Right atrium auricular region (tissue), 2 donors: Measurements from ENCODE around the gene GLI2. TPM values are rescaled to one million over a fixed set of nuclear protein-coding genes. Genes with fewer than 3 reads are reported as not detected.

ENCODE experiments used
- DNase-seq: peaks from one replicate; pipeline ENCODE4 v3.0.0-alpha.2; 2019; ENCODE audit warnings: low spot score
- H3K27ac ChIP-seq, 2 donors: fragments of 200-600 bp; sonication (generic); 1 replicate in 1 of 2; 2 replicates in 1 of 2; pipeline ENCODE4 v1.5.1; 2016 to 2019
- H3K27me3 ChIP-seq, 2 donors: fragments of 200-600 bp; sonication (generic); one replicate each; pipeline versions ENCODE4 v1.5.1 to v1.6.0; 2017 to 2019
- H3K36me3 ChIP-seq: fragments of 200-600 bp; sonication (generic); one replicate; pipeline ENCODE4 v1.5.1; 2016
- H3K4me1 ChIP-seq, 2 donors: fragments of 200-600 bp; sonication (generic); one replicate each; pipeline versions ENCODE4 v1.5.1 to v1.6.0; 2017 to 2019
- H3K4me3 ChIP-seq, 2 donors: fragments of 200-600 bp; sonication (generic); 1 replicate in 1 of 2; 2 replicates in 1 of 2; pipeline ENCODE4 v1.5.1; 2017 to 2019; ENCODE audit warnings: mild to moderate bottlenecking in 1 of 2, moderate library complexity in 1 of 2
- H3K9me3 ChIP-seq, 2 donors: fragments of 200-600 bp; sonication (generic); one replicate each; pipeline ENCODE4 v1.5.1; 2019
- total RNA-seq, 2 donors: library from RNA; depleted of rRNA; stranded (reverse); fragments of >200 nt; gene quantifications; one replicate each; pipeline ENCODE4 v1.1.0, GENCODE V29; 2016
- TF ChIP-seq, protein P1 (sequence below), 2 donors: fragments of 200-600 bp; sonication (generic); IDR thresholded peaks; one replicate each; pipeline ENCODE4 v1.5.1; 2019; ENCODE audit warnings: antibody characterized with exemption in 2 of 2

Gene GLI2
- total RNA-seq, 2 donors from 2014 or later = 1.5 to 3.5 TPM

DNA sequence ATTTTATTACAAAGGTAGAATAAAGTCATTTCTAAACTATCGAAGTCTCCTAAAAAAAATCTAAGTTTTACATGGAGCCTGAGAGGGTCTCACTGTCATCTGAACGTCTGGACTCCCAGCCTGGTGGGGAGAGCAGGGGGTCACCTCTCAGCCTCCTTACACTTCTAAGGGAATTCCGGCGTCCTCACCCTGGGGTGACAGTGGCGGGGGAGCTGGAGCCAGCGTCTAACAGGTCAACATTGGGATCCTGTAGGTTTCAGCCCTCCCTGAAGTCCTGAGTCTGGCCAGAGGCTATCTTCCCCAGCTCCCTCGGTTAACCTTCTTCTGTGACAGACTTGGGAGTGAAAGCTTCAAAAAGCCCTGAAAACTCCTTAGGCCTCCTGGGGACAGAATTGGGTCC, 34.6 kb upstream of the GLI2 start:
- H3K9me3 ChIP-seq = no peaks in the 10 kb centered on the region
- no peak overlapping the region for H3K27ac ChIP-seq
- DNase-seq = no peak
- H3K36me3 ChIP-seq = no peaks in the 10 kb centered on the region
- H3K27me3 ChIP-seq = no peaks in the 10 kb centered on the region
- no peak overlapping the region for H3K4me3 ChIP-seq
- no peaks in the 10 kb centered on the region for H3K4me1 ChIP-seq
- TF ChIP-seq, protein P1, sequence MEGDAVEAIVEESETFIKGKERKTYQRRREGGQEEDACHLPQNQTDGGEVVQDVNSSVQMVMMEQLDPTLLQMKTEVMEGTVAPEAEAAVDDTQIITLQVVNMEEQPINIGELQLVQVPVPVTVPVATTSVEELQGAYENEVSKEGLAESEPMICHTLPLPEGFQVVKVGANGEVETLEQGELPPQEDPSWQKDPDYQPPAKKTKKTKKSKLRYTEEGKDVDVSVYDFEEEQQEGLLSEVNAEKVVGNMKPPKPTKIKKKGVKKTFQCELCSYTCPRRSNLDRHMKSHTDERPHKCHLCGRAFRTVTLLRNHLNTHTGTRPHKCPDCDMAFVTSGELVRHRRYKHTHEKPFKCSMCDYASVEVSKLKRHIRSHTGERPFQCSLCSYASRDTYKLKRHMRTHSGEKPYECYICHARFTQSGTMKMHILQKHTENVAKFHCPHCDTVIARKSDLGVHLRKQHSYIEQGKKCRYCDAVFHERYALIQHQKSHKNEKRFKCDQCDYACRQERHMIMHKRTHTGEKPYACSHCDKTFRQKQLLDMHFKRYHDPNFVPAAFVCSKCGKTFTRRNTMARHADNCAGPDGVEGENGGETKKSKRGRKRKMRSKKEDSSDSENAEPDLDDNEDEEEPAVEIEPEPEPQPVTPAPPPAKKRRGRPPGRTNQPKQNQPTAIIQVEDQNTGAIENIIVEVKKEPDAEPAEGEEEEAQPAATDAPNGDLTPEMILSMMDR (IDR thresholded peaks at IDR 0.05) = no peak

DNA sequence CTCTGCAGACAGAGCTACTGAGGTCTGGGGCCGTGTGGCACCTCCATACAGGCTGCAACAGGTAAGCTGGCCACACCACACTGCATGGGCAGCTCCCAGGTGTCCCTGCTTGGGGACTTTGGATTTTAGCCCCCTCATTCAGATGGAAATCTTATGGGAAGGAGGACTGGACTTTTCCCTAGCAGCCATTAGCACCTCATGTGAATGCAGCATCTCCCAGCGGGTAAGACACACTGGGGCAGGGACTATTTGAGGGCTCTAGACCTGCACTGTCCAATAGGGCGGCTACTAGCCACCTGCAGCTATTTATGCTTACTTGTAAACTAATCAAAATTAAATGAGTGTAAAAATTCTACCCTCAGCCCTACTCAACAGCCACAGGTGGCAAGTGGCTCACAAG, 34.2 kb upstream of the GLI2 start:
- no peaks in the 10 kb centered on the region for H3K36me3 ChIP-seq
- no peak overlapping the region for H3K4me3 ChIP-seq
- TF ChIP-seq, protein P1 (IDR thresholded peaks at IDR 0.05) = no peak
- H3K27ac ChIP-seq = no peak overlapping the region
- H3K4me1 ChIP-seq = no peaks in the 10 kb centered on the region
- no peaks in the 10 kb centered on the region for H3K9me3 ChIP-seq
- H3K27me3 ChIP-seq = no peaks in the 10 kb centered on the region
- DNase-seq = no peak

DNA sequence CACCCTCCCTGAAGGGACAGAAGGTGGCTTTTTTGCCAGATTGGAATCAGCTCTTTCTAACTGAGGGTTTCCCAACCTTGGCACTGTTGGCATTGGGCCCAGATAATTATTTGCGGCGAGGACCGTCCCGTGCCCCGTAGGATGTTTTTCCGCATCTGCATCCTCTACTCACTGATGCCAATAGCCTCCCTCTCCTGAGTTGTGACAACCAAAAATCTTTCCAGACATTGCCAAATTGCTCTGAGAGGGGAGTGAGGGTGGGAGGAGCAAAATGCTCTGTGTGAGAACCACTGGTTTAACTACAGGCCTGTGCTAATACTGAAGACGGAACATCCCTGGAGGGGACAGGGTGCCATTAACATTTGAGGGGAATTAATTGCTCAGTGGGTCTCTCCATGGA, 33.6 kb upstream of the GLI2 start:
- TF ChIP-seq, protein P1 (IDR thresholded peaks at IDR 0.05) = no peak
- Histone ChIP-seq H3K27me3 (no peaks in the 10 kb centered on the region), H3K9me3 (no peaks in the 10 kb centered on the region), H3K27ac (no peak overlapping the region), H3K4me1 (no peaks in the 10 kb centered on the region), H3K4me3 (no peak overlapping the region), H3K36me3 (no peaks in the 10 kb centered on the region)
- no peak for DNase-seq

DNA sequence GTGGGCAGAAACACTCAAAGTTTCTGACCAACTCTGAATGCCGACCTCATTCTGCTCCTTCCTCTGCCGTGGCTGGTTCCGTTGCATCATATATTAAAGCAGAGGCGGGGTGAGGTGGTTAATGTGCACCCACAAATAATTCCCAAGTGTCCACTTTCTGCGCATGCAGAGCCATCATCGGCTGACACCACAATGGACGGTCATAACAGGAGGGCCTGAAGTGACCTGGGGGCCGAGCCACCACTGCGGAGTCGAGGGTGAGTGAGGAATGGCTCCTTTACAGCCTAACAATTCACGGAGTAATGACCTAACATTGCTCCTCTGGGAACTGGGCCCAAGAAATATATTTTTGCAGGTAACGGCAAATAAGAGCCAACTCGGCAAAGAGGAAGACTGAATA, 32.9 kb upstream of the GLI2 start:
- Histone ChIP-seq H3K9me3 (no peaks in the 10 kb centered on the region), H3K27ac (no peak overlapping the region), H3K4me1 (no peaks in the 10 kb centered on the region), H3K4me3 (no peak overlapping the region), H3K27me3 (no peaks in the 10 kb centered on the region), H3K36me3 (no peaks in the 10 kb centered on the region)
- DNase-seq = no peak
- TF ChIP-seq, protein P1 (IDR thresholded peaks at IDR 0.05) = no peak

DNA sequence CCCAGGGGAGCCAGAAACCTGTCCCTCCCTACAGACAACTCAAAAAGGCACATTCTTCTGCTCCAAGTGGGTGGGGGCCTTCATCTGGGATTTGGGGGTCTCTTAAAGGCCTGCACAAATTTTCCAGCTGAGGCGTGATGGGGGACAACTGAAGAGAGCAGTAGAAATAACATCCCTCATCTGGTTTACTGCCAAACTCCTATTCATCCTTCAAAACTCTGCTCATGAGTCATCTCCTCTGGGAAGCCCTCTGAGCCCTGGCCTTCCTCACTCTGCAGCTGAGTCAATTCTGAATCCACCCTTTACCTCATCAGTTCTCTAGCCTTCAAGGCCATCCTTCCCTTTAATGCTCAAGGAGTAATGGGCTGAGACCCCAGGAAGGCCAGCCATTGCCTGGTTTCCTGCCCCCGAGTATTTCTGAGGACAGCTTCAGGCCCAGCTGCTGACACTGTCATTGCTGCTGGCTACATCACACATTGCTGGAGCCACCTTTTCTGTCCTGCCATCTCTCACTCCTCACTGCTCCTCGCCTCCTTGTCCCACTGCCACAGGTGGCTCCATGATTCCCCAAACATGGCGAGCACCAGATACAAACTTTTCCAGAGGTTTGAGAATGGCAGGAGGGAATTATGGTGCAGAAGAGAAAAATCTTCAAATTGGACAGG, 32.2 kb upstream of the GLI2 start:
- Histone ChIP-seq H3K4me1 (no peaks in the 10 kb centered on the region), H3K4me3 (no peak overlapping the region), H3K36me3 (no peaks in the 10 kb centered on the region), H3K27ac (no peak overlapping the region), H3K9me3 (no peaks in the 10 kb centered on the region), H3K27me3 (no peaks in the 10 kb centered on the region)
- TF ChIP-seq, protein P1 (IDR thresholded peaks at IDR 0.05) = no peak
- DNase-seq = no peak

DNA sequence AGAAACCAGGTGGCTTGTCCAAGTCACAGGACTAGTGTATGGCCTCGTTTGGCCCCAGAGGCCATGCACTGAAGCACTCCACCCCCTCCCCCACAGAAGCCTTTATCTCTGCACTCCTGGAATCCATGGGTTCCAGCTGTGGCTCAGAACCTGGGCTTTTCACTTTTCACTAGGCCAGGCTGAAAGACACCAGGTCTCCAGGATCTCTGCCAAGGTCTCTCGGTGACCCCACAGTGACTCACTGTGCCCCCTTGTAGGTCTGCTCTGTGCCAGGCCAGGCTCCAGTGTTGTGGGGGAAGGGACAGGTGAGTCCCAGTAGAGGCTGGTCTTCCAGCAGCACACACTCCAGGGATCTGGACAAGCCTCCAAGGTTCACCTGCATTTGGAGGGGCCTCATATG, 31.0 kb upstream of the GLI2 start:
- Histone ChIP-seq H3K9me3 (no peaks in the 10 kb centered on the region), H3K36me3 (no peaks in the 10 kb centered on the region), H3K4me3 (no peak overlapping the region), H3K4me1 (no peaks in the 10 kb centered on the region), H3K27me3 (no peaks in the 10 kb centered on the region), H3K27ac (no peak overlapping the region)
- TF ChIP-seq, protein P1 (IDR thresholded peaks at IDR 0.05) = no peak
- DNase-seq = no peak
